ENCODE measurements around the gene PRTG.
"Not testable (repeated sequence)": the region's sequence is repeated elsewhere in the genome, so short reads cannot be mapped to it uniquely, and the experiment has no call there.

Gene PRTG

DNA sequence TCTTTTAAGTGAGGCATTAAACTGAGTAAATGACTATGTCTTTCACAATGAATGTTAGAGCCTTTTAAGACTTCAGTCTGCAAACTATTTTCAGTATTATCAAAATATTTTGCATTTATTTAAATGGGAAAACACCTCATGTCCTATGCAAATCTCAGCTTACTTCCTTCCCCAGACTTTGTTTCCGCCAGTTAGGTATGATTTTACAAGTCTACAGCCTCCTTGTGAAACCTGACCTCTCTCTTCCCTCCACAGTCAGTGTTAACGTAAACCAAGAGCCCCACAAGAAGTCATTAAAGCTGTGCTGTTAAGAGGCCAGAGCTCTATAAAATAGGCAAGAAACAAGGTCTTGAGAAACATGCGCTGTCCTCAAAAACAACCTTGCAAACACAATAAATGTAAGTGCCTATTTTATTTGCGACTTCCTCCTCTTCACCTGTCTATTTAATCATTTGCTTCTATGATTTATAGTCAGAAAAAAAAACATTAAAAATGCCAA, 48.3 kb downstream of the PRTG start:
- DNase-seq = no peak

DNA sequence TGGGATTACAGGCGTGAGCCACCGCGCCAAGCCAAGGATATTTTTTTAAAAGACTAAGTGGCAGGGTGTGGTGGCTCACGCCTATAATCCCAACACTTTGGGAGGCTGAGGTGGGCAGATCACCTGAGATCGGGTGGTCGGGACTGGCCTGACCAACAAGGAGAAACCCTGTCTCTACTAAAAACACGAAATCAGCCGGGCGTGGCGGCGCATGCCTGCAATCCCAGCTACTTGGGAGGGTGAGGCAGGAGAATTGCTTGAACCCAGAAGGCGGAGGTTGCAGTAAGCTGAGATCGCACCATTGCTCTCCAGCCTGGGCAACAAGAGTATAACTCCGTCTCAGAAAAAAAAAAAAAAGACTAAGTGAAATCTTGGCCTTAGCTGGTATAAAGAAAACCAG, 49.8 kb downstream of the PRTG start:
- not testable (repeated sequence) for DNase-seq

- DNase-seq = no peak
These were observed 55.2 kb downstream of the PRTG start for GRCh38 chr15:55687792-55688191.

- DNase-seq = peak; percentile 91 to 92
These were observed 57.7 kb downstream of the PRTG start for GRCh38 chr15:55685286-55685685.

GRCh38 chr15:55683376-55683775, 59.6 kb downstream of the PRTG start:
- DNase-seq = peak in 1 of 2 donors; percentile 18

DNA sequence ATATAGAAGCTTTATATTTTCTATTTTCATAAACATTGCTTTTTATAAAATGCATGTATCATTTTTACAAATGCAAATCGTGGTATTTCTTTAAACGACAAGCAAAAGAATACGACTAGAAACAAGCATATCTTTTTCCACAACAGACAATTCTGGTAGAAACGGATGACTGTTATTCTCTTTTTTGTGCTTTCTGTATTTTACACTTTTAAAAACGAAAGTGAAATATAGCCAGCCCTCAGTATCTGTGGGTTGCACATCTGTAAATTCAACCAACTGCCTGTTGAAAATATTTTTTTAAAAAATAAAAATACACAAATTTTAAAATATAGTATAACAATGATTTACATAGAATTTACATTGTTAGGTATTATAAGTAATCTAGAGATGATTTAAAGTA, 61.3 kb downstream of the PRTG start:
- no peak for DNase-seq

GRCh38 chr15:55676507-55676906, 66.4 kb downstream of the PRTG start:
- DNase-seq = no peak

- no peak for DNase-seq
These were observed 69.7 kb downstream of the PRTG start for GRCh38 chr15:55673287-55673686.

DNA sequence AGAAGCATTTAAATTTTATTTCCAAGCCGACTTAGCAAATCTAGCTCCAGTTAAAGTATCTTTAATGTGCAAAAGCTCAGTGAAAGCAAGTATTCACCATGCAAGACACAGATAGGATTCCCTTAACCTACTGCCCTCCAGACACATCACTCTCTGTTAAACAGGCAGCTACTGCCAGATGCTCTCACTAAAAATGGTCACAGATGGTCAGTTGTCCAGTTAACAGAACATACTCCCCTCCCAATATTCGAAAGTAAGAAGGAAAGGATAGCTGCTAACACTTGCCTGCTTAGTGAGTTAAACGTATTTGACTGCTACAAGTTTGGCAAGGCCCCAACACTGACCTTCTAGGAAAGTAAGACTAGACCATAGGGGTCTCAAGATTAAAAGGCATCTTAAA, 73.7 kb downstream of the PRTG start:
- no peak for DNase-seq

DNA sequence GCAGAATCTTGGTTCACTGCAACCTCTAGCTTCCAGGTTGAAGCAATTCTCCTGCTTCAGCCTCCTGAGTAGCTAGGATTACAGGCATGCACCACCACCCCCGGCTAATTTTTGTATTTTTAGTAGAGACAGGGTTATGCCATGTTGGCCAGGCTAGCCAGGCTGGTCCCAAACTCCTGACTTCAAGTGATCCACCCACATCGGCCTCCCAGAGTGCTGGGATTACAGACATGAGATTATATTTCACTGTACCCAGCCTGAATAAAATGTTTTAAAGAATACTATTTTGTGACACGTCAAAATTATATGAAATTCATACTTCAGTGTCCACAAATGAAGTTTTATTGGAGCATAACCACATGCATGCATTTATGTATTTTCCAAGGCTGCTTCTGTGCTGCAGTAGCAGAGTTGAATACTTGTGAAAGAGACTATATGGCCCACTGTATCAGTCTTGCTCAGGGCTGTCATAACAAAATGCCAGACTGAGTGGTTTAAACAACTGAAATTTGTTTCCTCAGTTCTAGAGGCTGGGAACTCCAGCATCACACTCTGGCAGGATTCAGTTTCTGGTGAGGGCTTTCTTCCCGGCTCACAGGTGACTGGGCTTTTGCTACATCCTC, 77.2 kb downstream of the PRTG start:
- no peak for DNase-seq

DNA sequence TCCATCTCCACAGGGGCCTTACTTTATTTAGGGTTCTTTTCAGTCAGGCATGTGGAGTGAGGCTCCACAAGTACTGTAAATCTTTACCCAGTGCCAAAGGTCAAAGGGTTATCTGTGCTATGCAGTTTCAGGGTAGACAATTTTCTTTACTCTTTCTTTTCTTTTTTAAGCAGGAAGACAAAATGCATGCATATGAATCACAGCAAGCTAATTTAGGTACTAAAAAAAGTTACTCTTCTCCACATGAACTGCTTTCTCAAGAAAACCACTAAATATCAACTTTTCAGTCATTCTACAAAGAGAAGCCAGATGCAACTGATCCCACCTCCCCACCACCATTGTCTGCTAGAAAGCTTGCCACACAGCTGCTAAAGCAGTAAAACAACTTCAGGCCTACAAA, 81.5 kb downstream of the PRTG start:
- no peak for DNase-seq

- no peak for DNase-seq
These were observed 82.8 kb downstream of the PRTG start for GRCh38 chr15:55660153-55660552.

DNA sequence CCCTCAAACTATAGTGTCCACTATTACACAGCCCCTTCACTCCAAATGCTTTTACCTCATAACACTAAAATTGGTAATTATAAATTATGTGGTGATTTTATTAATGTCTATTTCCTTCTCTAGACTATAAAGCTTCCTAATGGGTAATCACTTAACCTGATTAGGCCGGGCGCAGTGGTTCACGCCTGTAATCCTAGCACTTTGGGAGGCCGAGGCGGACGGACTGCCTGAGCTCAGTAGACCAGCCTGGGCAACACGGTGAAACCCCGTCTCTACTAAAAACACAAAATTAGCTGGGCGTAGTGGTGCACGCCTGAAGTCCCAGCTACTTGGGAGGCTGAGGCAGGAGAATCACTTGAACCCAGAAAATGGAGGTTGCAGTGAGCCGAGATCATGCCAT, 83.5 kb downstream of the PRTG start:
- no peak for DNase-seq

- DNase-seq = no peak
These were observed 84.1 kb downstream of the PRTG start for GRCh38 chr15:55658886-55659285.

- DNase-seq = no peak
These were observed 88.4 kb downstream of the PRTG start for GRCh38 chr15:55654561-55655031.

GRCh38 chr15:55652909-55653495, 90.0 kb downstream of the PRTG start:
- DNase-seq = no peak

DNA sequence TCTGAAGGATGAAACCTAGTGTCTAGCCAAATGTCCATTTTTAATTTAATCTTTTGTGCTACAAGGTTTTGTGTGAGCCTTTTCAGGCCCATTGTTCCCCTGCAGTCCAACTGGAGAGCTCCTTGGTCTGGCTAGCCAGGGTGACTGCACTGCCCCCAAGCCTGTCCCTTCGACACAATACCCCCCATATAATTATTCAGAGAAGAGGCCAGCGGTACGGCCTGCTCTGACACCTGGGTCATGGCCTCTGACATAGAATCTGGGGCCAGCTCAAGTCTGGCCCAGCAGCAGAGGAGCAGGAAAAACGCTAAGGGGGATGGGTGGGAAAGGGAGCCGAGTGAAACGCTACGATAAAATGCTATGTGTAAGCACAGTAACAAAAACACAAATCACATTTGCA, 90.6 kb downstream of the PRTG start:
- no peak for DNase-seq

DNA sequence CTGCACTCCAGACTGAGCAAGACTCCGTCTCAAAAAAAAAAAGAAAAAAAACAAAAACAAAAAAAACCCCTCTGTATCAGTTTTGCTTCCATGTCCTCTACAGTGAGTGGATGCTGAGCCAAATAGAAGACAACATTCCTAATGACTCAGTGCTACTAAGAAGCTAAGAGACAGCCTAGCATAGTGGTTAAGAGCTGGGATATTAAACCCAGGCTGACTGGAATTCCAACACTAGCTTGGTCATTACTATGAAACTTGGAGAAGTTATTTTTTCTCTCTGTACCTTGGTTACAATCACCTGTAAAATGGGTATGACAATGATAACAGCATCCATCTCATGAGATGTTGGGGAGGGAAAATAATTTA, 93.9 kb downstream of the PRTG start:
- no peak for DNase-seq

- no peak for DNase-seq
These were observed 104.2 kb downstream of the PRTG start for GRCh38 chr15:55638764-55639163.

DNA sequence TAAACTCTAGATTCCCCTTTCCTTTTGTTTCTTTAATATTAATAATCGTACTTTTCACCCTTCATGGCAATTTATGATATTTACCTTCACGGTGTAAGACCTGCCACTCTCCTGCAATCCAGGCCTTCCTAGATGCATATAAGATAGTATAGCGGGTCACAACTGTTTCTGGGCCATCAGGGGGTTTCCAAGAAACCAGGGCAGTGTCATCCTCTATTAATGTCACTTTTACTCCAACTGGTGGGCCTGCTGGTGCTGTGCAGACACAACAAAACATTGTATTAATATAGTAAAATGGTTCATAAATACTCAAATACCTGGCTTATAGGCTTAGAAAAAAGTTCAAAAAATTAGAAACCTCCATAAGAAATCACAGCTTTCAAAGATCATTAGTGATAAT, 105.9 kb downstream of the PRTG start:
- DNase-seq = no peak

DNA sequence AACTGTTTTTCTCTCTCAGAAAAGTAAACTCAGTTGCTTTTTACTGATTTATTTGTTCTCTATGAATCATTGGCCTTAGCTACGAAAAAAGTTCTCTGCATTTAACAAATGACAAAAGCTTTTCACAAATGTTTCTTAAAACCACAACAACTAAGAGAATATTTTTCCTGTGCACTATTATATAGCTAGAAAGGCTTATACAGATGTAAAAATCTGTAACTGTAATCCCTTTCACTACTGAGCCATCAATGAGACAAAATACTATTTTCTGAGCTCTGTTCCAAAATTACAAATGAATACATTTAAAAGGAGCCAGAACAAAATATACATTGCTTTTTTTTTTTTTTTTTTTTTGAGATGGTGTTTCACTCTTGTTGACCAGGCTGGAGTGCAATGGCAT, 109.2 kb downstream of the PRTG start:
- no peak for DNase-seq

DNA sequence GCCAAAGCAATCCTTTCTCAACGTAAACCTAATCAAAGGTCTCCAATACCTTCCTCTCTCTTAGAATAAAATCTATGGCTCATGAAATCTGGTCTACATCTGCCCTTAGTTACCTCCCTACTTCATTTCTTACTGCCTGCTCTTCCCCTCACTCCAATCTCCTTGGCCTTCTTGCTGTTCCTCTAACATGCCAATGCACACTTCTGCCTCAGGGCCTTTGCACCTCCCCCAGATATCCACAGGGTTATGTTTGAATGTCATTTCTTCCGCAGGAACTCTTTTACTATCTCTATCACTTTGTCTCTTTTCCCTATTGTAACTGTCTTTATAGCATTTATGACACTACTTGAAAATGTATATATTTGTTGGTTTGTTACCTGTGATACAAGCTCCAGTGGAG, 110.5 kb downstream of the PRTG start:
- no peak for DNase-seq

DNA sequence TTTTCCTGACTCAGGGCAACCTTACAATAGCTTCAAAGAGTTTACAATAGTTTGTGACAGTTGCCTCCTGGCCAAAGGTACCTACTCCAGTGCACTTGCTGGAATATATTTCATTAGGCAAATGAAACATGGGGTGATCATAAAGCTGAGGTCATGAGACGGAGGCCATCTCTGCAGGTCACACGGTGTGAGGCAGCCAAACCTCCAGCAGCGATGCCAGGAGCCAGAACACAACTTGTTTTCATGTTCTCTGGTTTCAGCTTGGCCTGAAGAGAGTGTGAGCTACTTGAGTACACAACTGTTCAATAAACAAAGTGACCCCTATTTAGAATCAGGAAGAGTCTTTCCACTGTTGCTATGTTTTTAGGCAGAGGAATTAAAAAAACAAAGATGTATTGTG, 112.1 kb downstream of the PRTG start:
- DNase-seq = no peak

DNA sequence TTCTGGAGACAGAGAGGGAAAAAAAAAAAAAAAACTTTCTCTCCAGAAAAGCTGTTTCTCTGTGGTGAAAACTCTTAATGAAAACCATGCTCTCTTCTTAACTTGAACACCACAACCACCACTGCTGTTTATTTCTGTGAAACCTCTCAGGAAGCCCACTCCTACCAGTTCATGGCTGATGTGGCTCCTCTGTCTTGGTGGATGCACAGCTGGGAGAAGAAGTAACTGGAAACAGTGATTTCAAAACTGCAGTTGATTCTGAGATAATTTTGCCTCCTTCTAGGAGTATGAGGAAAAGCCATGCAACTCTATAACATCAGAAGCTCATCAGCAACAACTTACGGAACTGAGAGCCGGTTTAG, 114.6 kb downstream of the PRTG start:
- DNase-seq = peak in 1 of 2 donors; percentile 8

DNA sequence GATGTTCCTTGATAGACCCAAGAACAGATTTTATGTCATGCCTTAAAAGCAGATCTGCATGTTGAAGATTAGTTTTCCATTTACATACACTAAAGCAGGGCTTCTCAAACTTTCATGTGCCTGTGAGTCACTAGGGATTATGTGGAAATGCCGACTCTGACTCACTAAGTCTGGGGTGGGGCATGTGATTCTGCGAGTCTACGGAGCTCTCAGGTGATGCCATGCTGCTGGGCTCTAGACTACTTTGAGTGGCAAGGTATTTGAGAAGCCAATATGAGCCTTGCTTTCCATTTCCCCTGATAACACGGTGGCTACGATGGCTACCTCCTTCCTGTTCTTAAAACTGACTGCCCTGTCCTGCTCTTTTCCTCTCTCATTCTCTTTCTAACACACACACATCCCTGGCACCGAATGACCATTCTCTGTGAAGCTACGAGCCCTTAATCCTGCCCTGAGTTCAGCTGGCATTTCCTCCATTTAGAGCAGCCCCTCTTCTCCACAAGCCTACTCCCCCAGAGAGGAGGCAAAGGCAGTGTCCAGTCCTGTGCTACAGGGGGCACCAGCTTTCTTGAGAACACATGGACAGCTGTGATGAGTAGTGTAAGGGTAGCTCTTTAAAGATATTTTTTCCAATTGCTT, 115.1 kb downstream of the PRTG start:
- peak; percentile 80 to 84 for DNase-seq

Data from inflammatory macrophage treated with lipopolysaccharide for 1 hour (primary cell).